Lower leg skin (tissue), 4 donors: ENCODE results near the gene WIPF2. TPM values are rescaled to one million over a fixed set of nuclear protein-coding genes. Genes with fewer than 3 reads are reported as not detected.

Experiments
- DNase-seq, 2 donors: peaks; one replicate each; pipeline ENCODE4 v3.0.0-alpha.2; 2019; ENCODE audit warnings: low spot score in 2 of 2
- H3K4me3 ChIP-seq: fragments of 200-600 bp; sonication (generic); 2 replicates; pipeline ENCODE4 v1.5.1; 2017; ENCODE audit warnings: mild to moderate bottlenecking, low read depth; ENCODE audit not compliant: poor library complexity, severe bottlenecking
- CTCF ChIP-seq, 3 donors: fragments of 450-650 bp; IDR thresholded peaks; one replicate each; pipeline ENCODE4 v1.5.1; 2016; ENCODE audit warnings: antibody characterized with exemption in 3 of 3, mild to moderate bottlenecking in 3 of 3, moderate library complexity in 2 of 3
- POLR2A ChIP-seq, 2 donors: fragments of 450-650 bp; IDR thresholded peaks; one replicate each; pipeline ENCODE4 v1.6.1; 2016 to 2017; ENCODE audit warnings: antibody characterized with exemption in 2 of 2, mild to moderate bottlenecking in 1 of 2, moderate library complexity in 1 of 2
- WGBS, 2 donors: methylation state at CpG; one replicate each; pipeline ENCODE4 v1.1.5; 2018; 5-methylcytosine and 5-hydroxymethylcytosine counted together
- intact Hi-C: fragments of 100-400 bp; cut with DNase I; formaldehyde crosslinking; loops from one replicate; pipeline ENCODE4 v1.15.0; 2023; ENCODE audit warnings: low total_unique reads
- total RNA-seq, 4 donors: library from RNA; depleted of rRNA; stranded (reverse); fragments of >200 nt; gene quantifications; one replicate each; pipeline ENCODE4 v1.1.0, GENCODE V29; 2016

Gene WIPF2
- total RNA-seq, 4 donors from 2014 or later, result 14.5 to 24.3 (median 18.5) TPM

DNA sequence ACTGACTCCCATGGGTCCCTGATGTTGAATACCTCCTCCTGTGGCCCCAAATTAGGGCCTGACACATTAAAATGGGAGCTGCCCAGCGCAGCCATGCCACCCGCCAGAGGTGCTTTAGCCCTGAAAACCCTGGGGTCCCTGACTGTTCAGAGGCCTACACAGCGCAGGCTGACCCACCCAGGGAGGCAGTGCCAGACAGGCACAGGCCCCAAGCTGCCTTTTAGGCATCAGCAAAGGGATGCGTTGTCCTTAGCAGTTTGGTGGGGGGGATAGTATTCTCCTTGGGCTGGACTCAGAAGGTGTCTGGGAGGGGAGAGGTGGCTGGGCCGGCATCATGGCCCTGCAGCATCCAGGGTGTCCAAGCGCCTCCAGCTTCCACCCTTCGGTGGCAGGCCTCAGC lies 40.4 kb upstream of the WIPF2 start:
- 45 to 81% methylated on average over 6 to 7 of the region's 7 CpGs for WGBS, 2 donors
- peak overlapping the region; percentile 55 for H3K4me3 ChIP-seq
- intact Hi-C loops, result no loop called here
- TF ChIP-seq CTCF (IDR thresholded peaks at IDR 0.05) (no peak), POLR2A (IDR thresholded peaks at IDR 0.05) (no peak)
- DNase-seq, result no peak

- no peak overlapping the region for H3K4me3 ChIP-seq
- TF ChIP-seq POLR2A (IDR thresholded peaks at IDR 0.05) (no peak), CTCF (IDR thresholded peaks at IDR 0.05) (no peak)
- DNase-seq, result no peak
- WGBS, 2 donors, result 50 to 51% methylated on average over 6 of the region's 6 CpGs
- intact Hi-C loops, result no loop called here
These were observed 39.0 kb upstream of the WIPF2 start for GRCh38 chr17:40179923-40180659.

DNA sequence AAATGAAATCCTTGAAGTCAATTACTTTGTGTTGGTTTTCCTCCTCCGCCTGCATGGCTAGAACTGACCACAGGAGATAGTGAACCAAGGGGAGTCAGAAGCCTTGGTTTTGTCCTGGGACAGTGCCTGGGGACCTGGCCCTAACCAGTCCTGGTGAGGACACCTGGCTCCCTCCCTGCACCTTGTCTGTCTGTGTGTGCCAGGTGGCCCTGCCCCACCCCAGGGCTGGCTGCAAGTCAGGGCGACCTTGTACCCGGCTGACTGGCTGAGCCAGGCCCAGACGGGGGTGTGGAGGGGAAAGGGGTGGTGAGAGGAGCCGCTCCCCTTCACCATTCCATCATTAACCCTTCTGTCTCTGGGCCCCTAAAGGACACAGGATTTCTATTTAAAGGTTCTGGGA lies 38.4 kb upstream of the WIPF2 start:
- intact Hi-C loops, result no loop called here
- peak; percentile 62 to 92 for DNase-seq
- no peak for TF ChIP-seq CTCF (IDR thresholded peaks at IDR 0.05)
- TF ChIP-seq POLR2A (IDR thresholded peaks at IDR 0.05), result no peak
- no peak overlapping the region for H3K4me3 ChIP-seq
- WGBS, 2 donors, result 28 to 37% methylated on average over 5 of the region's 5 CpGs

- intact Hi-C loops, result no loop called here
- no peak for TF ChIP-seq CTCF (IDR thresholded peaks at IDR 0.05)
- TF ChIP-seq POLR2A (IDR thresholded peaks at IDR 0.05), result no peak
- H3K4me3 ChIP-seq, result no peak overlapping the region
- 46 to 53% methylated on average over 8 of the region's 8 CpGs for WGBS, 2 donors
- no peak for DNase-seq
These were observed 37.9 kb upstream of the WIPF2 start for GRCh38 chr17:40181205-40181604.

DNA sequence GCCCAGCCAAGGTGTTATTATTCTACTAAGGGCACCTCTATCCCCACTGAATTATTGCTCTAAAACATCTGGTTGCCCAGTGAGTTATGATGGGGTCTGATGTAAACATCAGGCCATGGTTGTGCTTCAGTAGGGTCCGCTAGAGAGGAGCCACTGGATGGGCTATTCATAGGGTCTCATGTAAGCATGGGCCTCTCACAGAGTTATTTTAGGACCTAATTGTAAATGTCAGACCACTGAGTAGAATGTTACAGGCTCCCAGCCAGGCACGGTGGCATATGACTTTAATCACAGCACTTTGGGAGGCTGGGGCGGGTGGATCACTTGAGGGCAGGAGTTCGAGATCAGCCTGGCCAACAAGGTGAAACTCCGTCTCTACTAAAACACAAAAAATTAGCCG lies 36.5 kb upstream of the WIPF2 start:
- WGBS, 2 donors, result 73 to 76% methylated on average over 6 of the region's 6 CpGs
- TF ChIP-seq CTCF (IDR thresholded peaks at IDR 0.05), result no peak
- TF ChIP-seq POLR2A (IDR thresholded peaks at IDR 0.05), result no peak
- intact Hi-C loops, result no loop called here
- DNase-seq, result no peak
- no peak overlapping the region for H3K4me3 ChIP-seq

GRCh38 chr17:40187238-40187637 lies 31.9 kb upstream of the WIPF2 start:
- 93 to 95% methylated on average over 3 of the region's 3 CpGs for WGBS, 2 donors
- H3K4me3 ChIP-seq, result no peak overlapping the region
- no peak for TF ChIP-seq CTCF (IDR thresholded peaks at IDR 0.05)
- no peak for TF ChIP-seq POLR2A (IDR thresholded peaks at IDR 0.05)
- intact Hi-C loops, result no loop called here
- DNase-seq, result no peak
